ENCODE results near the gene LBX2.

Gene LBX2

DNA sequence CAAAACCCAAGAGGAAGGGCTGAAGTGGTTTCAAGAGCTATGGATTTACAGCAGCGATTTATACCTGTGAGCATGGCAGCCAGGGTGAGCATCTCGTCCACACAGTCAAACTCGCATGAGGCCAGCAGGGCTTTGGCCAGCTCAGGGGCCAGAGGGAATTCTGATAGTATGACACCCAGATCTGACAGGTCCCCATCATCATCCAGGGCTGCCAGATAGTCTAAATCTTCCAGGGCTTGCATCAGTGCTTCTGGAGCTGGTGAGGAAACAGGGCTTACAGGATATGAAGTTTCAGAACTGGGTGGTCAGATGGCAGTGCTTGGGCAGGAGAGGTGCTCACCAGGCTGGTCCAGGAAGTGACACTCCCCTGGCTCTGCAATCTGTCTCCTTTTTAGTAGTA, 23.1 kb upstream of the LBX2 start:
- ChIA-PET CTCF (interaction anchor here (1.3 kb wide), 1 partner anchor 66 kb away, joined by 5 read pairs; no protein-coding TSS in a partner anchor), POLR2A (interaction anchor here (1.2 to 1.3 kb wide), 2 partner anchors 14 to 29 kb away, joined by 4 to 5 read pairs; partner anchors contain the start of gene PCGF1)
- DNase-seq (ENCODE audit: extremely low spot score): no peak
- TF ChIP-seq ARNT (IDR thresholded peaks at IDR 0.05) (no peak), FOXM1 (IDR thresholded peaks at IDR 0.05; ENCODE audit: borderline replicate concordance) (no peak), BHLHE40 (IDR thresholded peaks at IDR 0.05; ENCODE audit: borderline replicate concordance) (no peak), TARDBP (IDR thresholded peaks at IDR 0.05) (no peak), FOXK2 (IDR thresholded peaks at IDR 0.05) (no peak), SUZ12 (IDR thresholded peaks at IDR 0.05) (no peak), CTBP1 (IDR thresholded peaks at IDR 0.05; ENCODE audit: borderline replicate concordance) (no peak), FOXA1 (IDR thresholded peaks at IDR 0.05) (no peak), L3MBTL2 (conservative IDR thresholded peaks at IDR 0.05) (no peak), LEF1 (IDR thresholded peaks at IDR 0.05; ENCODE audit: borderline replicate concordance) (no peak), HDGF (IDR thresholded peaks at IDR 0.05; ENCODE audit: borderline replicate concordance) (no peak), ZNF384 (IDR thresholded peaks at IDR 0.05) (no peak), NFRKB (IDR thresholded peaks at IDR 0.05) (no peak), SP1 (IDR thresholded peaks at IDR 0.05) (no peak), ELF4 (IDR thresholded peaks at IDR 0.05) (no peak)
- TF ChIP-seq, protein P1, sequence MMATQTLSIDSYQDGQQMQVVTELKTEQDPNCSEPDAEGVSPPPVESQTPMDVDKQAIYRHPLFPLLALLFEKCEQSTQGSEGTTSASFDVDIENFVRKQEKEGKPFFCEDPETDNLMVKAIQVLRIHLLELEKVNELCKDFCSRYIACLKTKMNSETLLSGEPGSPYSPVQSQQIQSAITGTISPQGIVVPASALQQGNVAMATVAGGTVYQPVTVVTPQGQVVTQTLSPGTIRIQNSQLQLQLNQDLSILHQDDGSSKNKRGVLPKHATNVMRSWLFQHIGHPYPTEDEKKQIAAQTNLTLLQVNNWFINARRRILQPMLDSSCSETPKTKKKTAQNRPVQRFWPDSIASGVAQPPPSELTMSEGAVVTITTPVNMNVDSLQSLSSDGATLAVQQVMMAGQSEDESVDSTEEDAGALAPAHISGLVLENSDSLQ (IDR thresholded peaks at IDR 0.05): no peak

GRCh38 chr2:74516650-74517049, 17.2 kb upstream of the LBX2 start:
- TF ChIP-seq FOXA1 (IDR thresholded peaks at IDR 0.05) (no peak), ZNF384 (IDR thresholded peaks at IDR 0.05) (no peak), SUZ12 (IDR thresholded peaks at IDR 0.05) (no peak), FOXK2 (IDR thresholded peaks at IDR 0.05) (no peak), BHLHE40 (IDR thresholded peaks at IDR 0.05; ENCODE audit: borderline replicate concordance) (no peak), CTBP1 (IDR thresholded peaks at IDR 0.05; ENCODE audit: borderline replicate concordance) (no peak), ELF4 (IDR thresholded peaks at IDR 0.05) (no peak), LEF1 (IDR thresholded peaks at IDR 0.05; ENCODE audit: borderline replicate concordance) (no peak), ARNT (IDR thresholded peaks at IDR 0.05) (no peak), HDGF (IDR thresholded peaks at IDR 0.05; ENCODE audit: borderline replicate concordance) (no peak), FOXM1 (IDR thresholded peaks at IDR 0.05; ENCODE audit: borderline replicate concordance) (no peak), NFRKB (IDR thresholded peaks at IDR 0.05) (no peak), SP1 (IDR thresholded peaks at IDR 0.05) (no peak), TARDBP (IDR thresholded peaks at IDR 0.05) (no peak), L3MBTL2 (conservative IDR thresholded peaks at IDR 0.05) (no peak)
- TF ChIP-seq, protein P1 (IDR thresholded peaks at IDR 0.05): no peak
- no peak for DNase-seq (ENCODE audit: extremely low spot score)
- CTCF ChIA-PET: interaction anchor here (0.5 kb wide), 1 partner anchor 128 kb away, joined by 7 read pairs; no protein-coding TSS in a partner anchor
- POLR2A ChIA-PET: interaction anchor here (0.7 kb wide), 1 partner anchor 10 kb away, joined by 3 read pairs; the partner anchor contains the start of gene PCGF1

DNA sequence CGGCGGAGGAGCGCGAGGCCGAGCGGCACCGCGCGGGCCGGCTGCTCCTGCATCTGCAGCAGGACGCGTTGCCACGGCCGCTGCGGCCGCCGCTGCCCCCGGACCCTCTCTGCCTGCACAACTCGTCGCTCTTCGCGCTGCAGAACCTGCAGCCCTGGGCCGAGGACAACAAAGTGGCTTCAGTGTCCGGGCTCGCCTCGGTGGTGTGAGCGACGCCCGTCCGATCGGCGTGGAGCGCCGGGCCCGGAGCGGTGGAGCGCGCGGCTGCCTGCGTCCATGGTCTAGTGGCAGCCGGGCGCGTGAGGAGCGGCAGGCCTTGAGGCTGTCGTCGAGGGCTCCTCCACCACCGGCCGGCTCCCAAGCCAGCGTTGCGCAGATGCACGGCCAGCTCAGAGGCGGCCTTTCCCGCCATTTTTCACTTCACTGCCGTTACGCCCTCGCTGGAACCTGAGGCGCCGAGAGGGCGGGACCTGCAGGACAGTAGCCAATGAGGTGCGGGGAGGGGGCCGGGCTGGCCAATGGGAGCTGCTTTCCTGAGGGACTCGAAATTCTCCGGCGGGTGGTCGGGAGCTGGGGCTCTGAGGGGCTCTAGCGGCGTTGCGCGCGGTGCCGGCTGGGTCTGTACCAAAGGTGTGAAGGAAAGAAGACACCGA, 16.7 kb upstream of the LBX2 start:
- POLR2A ChIA-PET: interaction anchor here (0.7 kb wide), 1 partner anchor 9 kb away, joined by 3 read pairs; the partner anchor contains the start of gene PCGF1

GRCh38 chr2:74515271-74515980, 16.0 kb upstream of the LBX2 start:
- TF ChIP-seq LEF1 (IDR thresholded peaks at IDR 0.05; ENCODE audit: borderline replicate concordance): no peak
- no peak for TF ChIP-seq ELF4 (IDR thresholded peaks at IDR 0.05)
- no peak for TF ChIP-seq BHLHE40 (IDR thresholded peaks at IDR 0.05; ENCODE audit: borderline replicate concordance)
- TF ChIP-seq SP1 (IDR thresholded peaks at IDR 0.05): no peak
- no peak for TF ChIP-seq FOXM1 (IDR thresholded peaks at IDR 0.05; ENCODE audit: borderline replicate concordance)
- no peak for TF ChIP-seq CTBP1 (IDR thresholded peaks at IDR 0.05; ENCODE audit: borderline replicate concordance)
- no peak for TF ChIP-seq L3MBTL2 (conservative IDR thresholded peaks at IDR 0.05)
- no peak for TF ChIP-seq NFRKB (IDR thresholded peaks at IDR 0.05)
- TF ChIP-seq, protein P1 (IDR thresholded peaks at IDR 0.05): no peak
- no peak for TF ChIP-seq FOXA1 (IDR thresholded peaks at IDR 0.05)
- no peak for TF ChIP-seq HDGF (IDR thresholded peaks at IDR 0.05; ENCODE audit: borderline replicate concordance)
- TF ChIP-seq SUZ12 (IDR thresholded peaks at IDR 0.05): no peak
- TF ChIP-seq FOXK2 (IDR thresholded peaks at IDR 0.05): no peak
- no peak for TF ChIP-seq ZNF384 (IDR thresholded peaks at IDR 0.05)
- ChIA-PET POLR2A (no interaction called here), CTCF (no interaction called here)
- no peak for DNase-seq (ENCODE audit: extremely low spot score)

More for the DNA sequence above, 16.7 kb upstream of the LBX2 start:
- CTCF ChIA-PET: no interaction called here
- TF ChIP-seq LEF1 (IDR thresholded peaks at IDR 0.05; ENCODE audit: borderline replicate concordance) (no peak), L3MBTL2 (conservative IDR thresholded peaks at IDR 0.05) (no peak), BHLHE40 (IDR thresholded peaks at IDR 0.05; ENCODE audit: borderline replicate concordance) (no peak), ARNT (IDR thresholded peaks at IDR 0.05) (no peak), CTBP1 (IDR thresholded peaks at IDR 0.05; ENCODE audit: borderline replicate concordance) (no peak), FOXM1 (IDR thresholded peaks at IDR 0.05; ENCODE audit: borderline replicate concordance) (no peak), SP1 (IDR thresholded peaks at IDR 0.05) (no peak), FOXK2 (IDR thresholded peaks at IDR 0.05) (no peak), ELF4 (IDR thresholded peaks at IDR 0.05) (no peak), SUZ12 (IDR thresholded peaks at IDR 0.05) (no peak), NFRKB (IDR thresholded peaks at IDR 0.05) (no peak), HDGF (IDR thresholded peaks at IDR 0.05; ENCODE audit: borderline replicate concordance) (no peak), ZNF384 (IDR thresholded peaks at IDR 0.05) (no peak), TARDBP (IDR thresholded peaks at IDR 0.05) (no peak), FOXA1 (IDR thresholded peaks at IDR 0.05) (no peak)
- TF ChIP-seq, protein P1 (IDR thresholded peaks at IDR 0.05): no peak
- DNase-seq (ENCODE audit: extremely low spot score): no peak

Data from HEK293T (cell line).